ENCODE results near the gene CASKIN1.

CASKIN1 gene

DNA sequence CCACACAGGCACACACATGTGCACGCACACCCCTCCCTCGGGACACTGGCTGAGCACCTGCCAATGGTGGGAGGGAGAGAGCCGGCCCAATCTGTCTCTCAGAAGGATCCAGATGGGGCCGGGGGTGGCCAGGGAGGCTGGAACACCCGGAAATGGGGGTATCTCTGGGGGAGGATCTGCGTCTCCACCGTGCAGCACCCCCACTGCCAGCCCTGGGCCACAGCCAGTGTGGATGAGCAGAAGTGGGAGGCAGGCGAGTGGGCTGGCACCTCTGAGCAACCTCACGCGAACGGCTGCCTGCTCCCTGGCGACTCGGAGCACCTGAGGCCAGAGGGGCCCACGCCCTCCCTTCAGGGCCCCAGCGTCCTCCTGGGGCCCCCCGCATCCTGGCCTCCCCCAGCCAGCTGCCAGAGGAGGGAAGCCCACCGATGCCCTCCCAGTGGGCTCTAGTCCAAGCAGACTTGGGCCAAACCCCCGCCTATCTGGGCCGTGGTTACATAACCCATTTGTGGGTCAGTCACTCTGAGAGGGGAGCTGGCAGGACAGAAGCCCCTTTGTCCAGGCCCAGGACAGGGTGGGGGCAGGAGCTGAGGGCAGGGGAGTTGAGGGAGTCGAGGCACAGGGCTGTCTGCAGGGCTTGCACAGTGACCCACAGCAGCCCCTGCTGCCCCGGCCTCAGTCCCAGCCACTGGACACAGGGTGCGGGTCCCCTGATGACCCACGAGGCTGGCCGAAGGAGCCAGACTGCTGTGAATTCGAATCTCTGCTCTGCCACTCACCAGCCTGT, 5.6 kb downstream of the CASKIN1 start:
- no peak for DNase-seq

DNA sequence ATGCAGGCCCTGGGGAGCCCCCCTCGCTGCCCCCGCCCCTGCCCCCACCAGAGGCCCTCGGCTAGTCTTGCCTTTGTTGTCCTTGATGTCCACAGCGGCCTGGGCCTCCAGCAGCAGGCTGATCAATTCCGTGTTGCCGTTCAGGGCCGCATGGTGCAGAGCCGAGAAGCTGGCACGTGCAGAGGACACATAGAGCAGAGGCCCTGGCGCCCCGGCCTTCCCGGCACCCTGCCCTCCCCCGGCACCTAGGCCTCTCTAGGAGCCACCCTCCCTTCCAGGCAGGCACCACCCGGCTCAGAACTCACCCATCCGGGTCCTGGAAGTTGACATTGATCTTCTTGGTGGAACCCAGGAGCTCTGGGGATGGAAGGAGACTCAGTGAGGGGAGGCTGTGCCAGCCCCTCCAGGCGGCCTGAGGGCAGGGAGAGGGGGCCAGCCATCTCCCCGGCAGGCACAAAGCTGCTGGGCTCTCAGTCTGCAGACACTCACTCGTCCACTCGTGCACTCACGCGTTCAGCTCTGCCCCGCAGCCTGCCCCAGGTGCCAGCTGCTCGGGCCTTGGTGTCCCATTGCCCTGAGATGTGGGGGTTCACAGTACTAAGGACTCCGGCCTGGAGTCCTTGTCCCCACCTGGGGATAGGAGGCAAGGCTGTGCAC, 6.3 kb downstream of the CASKIN1 start:
- no peak for DNase-seq

DNA sequence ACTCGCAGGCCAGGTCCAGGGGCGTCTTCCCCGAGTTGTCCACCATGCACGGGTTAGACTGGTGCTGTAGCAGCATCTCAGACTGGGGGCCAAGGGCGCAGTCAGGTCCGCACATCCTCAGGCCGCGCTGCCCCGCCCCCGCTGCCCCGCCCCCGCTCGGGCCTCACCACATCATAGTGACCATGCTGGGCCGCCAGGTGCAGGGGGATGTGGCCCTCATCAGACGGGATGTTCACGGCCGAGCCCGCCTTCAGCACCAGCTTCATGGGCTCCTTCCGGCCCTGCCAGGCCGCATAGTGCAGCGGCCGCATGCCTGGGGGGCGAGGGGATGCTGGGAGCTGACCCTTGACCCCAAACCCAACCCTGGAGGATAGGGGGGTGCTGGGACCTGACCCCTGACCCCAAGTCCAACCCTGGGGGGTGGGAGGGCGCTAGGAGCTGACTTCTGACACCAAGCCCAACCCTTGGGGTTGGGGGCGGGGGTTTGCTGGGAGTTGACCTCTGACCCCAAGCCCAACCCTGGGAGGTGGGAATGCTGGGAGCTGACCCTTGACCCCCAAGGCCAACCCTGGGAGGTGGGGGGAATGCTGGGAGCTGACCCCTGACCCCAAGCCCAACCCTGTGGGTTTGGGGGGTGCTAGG, 7.0 kb downstream of the CASKIN1 start:
- no peak for DNase-seq

DNA sequence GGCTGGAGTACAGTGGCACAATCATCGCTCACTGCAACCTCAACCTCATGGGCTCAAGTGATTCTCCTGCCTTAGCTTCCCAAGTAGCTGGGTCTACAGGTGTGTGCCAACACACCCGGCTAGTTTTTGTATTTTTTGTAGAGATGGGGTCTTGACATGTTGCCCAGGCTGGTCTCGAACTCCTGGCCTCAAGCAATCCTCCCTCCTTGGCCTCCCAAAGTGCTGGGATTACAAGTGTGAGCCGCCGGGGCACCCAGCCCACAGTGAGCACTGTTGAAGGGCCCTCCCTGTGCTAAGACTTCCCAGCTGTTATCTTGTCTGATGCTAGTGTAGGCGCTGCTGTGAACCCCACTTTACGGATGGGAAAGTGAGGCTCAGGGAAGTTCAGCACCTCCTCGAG, 8.0 kb downstream of the CASKIN1 start:
- DNase-seq: no peak

DNA sequence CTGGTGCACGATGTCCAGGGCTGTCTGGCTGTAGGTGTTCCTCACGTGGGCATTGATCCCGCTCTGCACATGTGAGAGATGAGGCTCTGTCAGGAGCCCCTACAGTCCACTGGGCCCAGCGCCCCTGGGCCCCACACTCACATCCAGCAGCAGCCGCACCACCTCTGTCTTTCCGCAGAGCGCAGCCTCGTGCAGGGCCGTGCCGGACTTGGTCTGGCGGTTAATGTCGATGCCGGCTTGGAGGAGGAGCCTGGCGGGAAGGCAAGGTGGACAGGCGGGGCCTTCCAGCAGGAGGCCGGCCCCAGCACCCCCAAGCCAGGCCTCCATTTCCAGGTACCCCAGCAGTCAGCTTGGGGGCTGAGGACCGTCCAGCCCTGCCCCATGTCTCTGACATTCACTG, 9.2 kb downstream of the CASKIN1 start:
- no peak for DNase-seq

DNA sequence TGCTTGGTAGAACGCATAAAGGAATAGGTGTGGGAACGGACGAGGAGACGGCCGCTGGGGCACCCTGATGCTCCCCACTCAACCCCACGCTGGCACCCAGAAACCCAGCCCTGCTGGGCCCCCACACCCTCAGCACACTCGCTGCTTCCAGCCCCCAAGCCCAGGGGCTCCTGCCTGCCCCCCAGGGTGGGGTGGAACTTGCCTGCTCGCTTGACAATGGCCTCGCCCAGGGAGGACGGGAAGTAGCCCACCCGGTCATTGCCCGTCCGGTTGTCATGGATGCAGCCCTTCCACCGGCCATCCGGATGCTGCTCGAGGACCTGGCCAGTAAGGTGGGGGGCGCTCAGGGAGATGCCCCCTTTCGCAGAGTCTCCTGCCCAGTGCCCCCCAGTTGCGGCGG, 9.9 kb downstream of the CASKIN1 start:
- no peak for DNase-seq

DNA sequence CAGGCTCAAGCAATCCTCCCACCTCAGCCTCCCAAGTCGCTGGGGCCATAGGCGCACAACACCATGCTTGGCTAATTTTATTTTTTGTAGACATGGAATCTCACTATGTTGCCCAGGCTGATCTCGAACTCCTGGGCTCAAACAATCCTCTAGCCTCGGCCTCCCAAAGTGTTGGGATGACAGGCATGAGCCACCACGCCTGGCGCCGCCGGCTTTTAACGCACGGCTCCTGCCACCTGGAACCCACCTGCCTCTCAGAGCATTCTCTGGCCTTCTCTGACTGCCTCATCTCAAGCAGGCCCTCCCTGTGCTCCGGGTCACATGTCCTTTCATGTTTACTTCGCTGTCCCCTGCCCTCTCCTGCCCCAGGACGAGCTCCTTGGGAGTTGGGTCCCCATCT, 10.3 kb downstream of the CASKIN1 start:
- no peak for DNase-seq

DNA sequence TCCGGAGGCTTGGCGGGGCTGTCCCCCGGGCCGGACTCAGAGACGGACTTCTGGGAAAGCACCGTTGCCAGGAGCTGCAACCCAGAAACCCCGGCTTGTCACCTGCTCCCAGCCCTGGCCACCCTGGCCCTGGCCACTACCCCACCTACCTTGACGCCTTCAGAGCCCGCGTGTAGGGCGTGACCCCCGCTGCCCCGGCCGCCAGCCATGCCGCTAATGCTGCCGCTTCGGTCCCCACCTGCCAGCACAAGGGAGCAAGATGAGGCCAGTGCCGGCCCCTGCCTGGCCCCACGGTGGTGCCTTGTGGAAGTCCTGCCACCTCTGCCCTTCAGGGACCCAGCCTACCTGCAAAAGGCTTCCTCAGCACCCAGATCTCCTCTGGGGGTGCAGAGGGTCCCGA, 11.4 kb downstream of the CASKIN1 start:
- no peak for DNase-seq

DNA sequence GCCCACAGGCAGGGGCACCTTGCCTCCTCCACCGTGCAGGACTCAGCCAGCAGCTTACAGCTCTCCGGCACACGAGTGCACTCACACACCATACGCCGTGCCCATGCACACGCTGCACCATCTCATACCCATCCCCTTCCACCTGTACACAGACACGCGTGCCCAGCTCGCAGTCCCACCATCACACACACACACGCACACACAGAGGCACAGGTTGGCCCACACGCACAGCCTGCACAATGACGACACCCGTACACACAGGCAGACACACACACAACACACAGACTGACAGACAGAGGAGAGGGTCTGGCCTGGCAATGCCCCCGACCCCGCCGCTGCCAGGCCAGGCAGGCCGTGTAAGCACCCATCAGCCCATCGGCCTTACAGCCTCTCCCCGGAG, 12.1 kb downstream of the CASKIN1 start:
- no peak for DNase-seq

DNA sequence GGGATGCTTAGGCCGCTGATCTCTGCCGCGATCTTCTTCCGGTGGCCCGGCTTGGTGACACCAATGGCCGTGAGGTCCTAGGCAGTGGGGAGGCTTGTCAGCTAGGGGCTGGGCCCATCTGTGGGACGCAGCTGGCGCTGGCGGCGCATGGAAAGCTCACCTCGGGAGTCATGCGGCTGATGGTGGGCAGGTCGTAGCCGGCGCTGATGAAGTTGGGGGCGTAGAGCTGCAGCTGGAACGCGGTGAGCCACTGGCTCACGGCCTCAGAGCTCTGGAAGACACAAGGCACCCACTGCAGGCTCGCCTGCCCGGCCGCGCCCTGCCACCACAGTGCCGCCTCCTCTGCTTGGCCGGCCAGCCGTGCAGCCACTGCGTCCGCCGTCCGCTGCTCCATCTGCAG, 12.7 kb downstream of the CASKIN1 start:
- DNase-seq: no peak

DNA sequence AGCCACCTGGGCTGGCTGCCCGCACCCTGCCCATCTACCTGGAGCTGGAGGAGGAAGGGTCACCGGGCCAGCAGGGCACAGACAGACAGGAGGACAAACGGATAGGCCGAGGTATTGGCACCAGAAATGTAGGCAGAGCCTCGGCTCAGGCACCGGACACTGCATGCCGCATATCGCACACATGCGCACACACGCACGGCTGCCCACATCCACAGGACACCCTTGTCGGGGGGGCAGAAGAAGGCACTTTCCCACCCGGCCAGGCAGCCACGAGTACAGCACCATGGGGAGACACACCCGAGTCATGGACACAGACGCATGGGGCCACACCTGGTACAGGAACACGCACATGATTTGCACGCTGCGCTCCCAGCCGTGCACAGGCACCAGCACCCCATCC, 14.5 kb downstream of the CASKIN1 start:
- DNase-seq: no peak

DNA sequence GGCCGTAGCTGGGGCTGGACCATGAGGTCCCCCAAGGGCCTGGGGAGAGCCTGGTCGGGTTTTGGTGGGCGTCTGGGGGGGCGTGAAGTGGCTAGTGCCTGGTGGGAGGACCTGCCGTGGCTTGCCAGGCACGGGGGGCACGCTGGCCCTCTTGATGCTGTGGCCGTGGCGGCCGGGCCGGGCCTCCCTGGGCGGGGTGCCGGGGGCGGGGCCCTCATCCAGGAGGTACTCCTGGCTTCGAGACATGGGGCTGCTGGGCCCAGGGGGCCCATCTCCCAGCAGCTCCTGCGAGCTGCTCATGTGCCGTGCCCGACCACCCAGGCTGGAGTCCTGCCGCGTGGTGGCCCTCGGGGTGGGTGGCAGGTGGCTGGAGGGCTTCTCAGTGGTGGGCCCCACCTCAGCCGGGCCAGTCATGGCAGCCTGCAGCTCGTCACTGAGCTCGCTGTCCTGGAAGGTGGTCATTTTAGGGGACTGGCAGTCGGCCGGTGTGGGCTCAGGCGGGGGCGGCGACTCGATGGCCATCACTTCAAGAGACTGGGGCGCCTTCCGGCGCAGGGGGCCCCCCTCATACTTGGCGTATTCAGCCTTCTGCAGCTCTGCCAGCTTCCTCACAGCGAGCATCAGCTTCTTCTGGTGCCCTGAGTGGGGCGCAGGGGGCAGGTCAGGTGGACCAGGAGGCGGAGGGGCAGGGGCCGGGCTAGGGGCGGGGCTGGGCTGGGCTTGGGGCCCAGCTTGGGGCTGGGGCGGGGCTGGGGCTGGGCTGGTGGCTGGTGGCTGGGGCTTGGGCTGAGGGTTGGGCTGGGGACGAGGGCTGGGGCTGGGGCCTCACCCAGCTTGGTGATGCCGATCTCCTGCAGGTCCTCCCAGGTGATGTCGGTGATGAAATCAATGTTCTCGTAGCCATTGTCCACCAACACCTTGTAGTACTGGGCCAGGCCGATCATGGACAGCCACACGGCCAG, 15.2 kb downstream of the CASKIN1 start:
- DNase-seq: no peak

DNA sequence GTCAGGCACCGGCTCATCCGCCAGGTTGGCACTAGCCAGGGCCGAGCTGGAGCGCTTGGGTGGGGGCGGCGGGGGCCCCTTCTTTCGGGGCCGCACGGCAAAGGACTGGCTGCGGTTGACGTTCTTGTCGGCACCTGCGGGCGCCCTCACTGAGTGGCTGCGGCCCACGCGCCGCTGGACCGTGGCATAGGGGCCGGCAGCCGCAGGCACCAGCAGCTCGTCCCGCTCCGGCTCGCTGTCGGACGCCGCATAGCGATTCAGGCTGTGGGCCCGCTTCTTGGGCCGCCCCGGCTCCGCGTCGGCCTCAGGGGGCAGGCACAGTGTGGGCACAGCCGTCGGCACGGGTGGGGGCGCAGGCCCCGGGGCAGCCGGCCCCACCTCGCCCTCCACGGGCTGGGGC, 15.9 kb downstream of the CASKIN1 start:
- no peak for DNase-seq

DNA sequence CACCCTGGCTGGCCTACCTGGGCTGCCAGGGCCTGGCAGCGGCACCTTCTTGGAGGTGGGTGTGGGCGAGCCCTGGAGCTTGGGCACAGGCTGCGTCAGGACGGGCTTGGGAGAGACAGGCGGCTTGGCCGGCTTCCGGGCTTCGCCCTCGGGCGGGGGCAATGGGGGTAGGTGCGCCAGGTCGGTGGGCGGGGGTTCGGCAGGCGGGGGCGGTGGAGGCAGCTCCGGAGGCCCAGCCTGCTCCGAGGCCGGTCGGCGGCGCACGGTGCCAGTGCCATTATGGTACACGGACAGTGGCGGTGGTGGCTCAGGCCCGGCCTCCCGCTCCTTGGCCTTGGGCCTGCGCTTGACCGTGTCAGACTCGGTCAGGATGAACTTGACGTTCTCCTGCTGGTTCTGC, 16.8 kb downstream of the CASKIN1 start:
- no peak for DNase-seq

DNA sequence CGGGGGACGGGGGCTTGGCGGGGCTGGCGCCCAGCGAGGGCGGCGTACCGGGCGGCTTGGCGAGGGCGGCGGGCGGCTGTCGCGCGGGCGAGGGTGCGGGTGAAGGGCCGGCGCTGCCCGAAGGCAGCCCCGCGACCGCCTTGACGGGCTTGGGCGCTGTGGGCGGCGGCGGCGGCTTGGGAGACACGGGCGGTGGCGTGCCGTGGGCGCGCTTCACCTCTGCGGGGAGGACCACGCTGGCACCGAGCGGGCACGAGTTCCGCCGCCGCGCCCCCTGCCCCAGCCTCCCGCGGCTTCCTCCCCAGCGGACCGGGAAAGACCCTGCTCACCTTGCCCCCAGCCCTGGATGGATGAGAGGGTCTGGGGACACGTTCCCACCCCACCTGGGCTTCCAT, 17.3 kb downstream of the CASKIN1 start:
- DNase-seq: no peak

DNA sequence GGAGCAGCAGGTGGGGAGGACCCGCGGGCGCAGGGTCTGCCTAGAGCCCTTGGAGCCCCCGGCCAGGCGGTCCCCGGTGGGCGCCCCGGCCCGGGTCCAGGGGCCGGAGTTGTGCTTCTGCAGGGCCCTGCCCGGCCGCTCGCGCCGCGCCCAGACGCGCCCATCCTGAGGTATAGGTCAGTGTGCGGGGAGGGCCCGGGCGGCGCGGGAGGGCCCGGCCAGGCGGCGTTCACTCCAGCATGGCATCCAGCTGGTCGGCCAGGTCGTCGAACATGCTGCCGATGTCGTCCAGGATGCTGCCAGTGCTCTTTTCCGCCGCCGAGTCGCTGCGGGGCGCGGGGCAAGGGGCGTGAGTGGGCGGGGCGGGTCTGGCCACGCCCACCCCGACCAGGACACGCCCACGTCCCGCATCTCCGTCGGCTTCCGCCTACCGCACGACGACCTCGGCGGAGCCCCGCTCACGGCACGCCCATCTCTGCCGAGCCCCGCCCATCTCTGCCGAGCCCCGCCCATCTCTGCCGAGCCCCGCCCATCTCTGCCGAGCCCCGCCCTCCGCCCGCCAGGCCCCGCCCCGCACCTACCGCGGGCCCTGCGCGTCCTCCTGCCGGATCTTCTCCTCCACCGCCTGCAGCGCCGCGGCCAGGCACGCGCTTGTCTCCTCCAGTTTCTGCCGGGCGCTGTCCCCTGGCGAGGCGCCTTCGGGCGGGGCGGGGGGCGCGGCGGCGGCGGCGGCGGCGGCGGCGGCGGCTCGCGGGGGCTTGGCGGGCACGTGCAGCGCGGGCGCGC, 17.9 kb downstream of the CASKIN1 start:
- peak; percentile 51 for DNase-seq

DNA sequence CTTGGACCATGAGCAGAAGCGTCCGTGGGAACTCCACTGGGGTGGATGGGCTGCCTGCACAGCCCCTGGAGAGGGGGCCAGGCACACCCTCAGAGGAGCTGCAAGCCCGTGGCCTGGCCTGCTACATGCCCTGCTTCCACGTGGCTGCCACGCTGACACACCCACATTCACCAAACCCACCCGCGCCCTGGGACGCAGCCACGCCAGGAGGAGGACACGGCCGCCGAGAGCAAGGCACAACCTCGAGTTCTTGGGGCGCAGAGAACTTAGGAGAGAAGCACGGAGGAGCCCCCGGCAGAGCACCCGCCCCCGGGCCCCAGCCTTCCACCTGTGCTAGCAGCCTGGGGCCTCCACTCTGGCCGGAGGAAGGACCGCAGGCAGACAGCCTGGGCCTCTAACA, 18.8 kb downstream of the CASKIN1 start:
- DNase-seq: no peak

DNA sequence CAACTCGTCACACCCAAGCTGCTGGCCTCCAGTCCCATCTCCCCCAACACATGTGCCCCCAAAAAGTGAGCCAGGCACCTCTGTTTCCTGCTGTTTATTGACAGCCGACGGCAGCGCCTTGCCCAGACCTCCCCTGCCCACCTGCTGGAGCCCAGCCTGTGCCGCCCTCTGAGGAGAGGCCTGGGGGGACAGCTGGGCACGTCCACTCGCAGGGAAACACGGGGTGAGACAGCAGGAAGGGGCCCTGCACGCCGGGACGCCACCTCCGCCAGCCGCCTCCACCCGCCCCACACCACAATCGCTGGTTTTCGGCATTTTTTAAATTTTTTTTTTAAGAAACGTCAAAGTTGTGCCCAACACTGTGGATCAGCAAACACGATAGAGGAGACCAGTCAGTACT, 19.3 kb downstream of the CASKIN1 start:
- no peak for DNase-seq

DNA sequence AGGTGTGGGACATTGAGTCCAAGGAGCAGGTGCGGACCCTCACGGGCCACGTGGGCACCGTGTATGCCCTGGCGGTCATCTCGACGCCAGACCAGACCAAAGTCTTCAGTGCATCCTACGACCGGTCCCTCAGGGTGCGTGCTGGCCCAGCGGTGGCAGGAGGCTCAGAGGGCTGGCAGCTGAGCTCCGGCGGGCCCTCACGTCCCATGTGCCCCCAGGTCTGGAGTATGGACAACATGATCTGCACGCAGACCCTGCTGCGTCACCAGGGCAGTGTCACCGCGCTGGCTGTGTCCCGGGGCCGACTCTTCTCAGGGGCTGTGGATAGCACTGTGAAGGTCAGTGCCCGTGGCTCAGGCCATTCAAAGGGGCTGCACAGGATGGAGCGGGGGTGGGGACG, 20.4 kb downstream of the CASKIN1 start:
- DNase-seq: no peak

DNA sequence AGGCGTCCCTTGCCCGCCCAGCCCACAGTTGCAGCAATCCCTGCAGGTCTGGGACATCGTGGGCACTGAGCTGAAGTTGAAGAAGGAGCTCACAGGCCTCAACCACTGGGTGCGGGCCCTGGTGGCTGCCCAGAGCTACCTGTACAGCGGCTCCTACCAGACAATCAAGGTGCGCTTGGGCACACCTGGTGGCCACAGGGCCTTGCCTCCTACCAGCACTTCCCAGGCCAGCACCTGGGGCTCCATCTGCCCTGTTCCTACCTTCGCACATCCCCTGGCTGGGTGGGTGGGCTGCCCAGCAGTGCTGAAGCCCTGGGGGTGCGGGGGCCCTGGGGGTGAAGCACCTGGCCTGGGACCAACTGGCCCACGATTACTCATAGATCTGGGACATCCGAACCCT, 21.0 kb downstream of the CASKIN1 start:
- DNase-seq: no peak

DNA sequence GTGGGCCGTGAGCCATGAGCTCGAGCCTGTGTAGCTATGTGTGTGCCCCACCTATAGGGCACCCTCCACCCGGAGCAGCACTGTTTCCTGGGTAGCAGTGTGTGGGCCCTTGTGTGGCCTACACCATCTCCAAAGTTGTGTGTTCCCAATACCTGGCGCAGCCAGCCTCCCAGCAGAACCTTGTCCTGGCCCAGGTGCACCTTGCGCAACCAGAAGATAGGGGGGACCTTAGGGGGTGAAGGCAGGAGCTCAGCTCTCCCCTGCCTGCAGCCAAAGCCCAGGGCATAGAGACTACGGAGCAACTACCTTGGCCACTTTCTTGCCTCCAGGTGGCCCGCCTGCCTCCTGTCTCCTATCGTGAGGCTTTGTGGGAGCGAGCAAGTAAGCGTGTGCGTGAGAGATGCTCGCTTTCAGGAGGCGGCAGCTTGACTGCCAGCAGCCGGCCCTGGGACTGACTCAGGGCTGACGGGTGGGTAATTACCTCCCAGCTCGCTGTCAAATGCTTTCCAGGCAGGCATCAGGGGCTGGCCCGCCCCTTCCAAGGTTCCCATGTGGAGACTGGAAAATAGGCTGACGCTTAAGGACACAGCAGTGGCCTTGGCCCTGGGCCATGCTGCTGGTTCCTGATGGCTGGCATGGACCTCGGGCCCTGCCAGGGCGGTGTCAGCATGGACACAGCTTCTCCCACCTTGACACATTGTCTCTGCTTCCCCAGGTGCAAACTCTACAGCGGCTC, 21.8 kb downstream of the CASKIN1 start:
- no peak for DNase-seq

DNA sequence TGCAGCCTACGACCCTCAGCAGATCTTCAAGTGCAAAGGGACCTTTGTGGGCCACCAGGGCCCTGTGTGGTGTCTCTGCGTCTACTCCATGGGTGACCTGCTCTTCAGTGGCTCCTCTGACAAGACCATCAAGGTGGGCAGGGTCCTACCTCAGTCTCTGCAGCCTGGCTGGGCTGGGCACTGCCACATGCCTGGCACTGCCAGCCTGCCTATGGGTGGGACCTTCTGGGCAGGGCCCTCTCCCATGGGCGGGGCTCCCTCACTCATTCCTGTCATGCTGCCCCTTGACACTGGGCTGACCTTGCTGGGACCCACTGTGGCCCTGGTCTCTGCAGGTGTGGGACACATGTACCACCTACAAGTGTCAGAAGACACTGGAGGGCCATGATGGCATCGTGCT, 22.5 kb downstream of the CASKIN1 start:
- no peak for DNase-seq

All from CD4-positive, alpha-beta T cell treated with Interleukin-17A for 1 hour (primary cell).